ENCODE data around the gene COMT. TPM values are rescaled to one million over a fixed set of nuclear protein-coding genes. Genes with fewer than 3 reads are reported as not detected.

The COMT gene
- total and polyA plus RNA-seq, 9 of the 15 experiments (the other 6 are each of a cell fraction or from before 2014, with no cell fraction given): 12.5 to 351 (median 155) TPM

GRCh38 chr22:19983741-19984140 lies 42.2 kb downstream of the COMT start (continued):
- TF ChIP-seq ZBTB8A (IDR thresholded peaks at IDR 0.05; ENCODE audit: partially characterized antibody): no peak
- 0 out of 2 replicates have a peak, but pooled peaks have one; percentile 21 for TF ChIP-seq OTX1 (CRISPR knock-in tag; IDR thresholded peaks at IDR 0.05)
- no peak for TF ChIP-seq SMARCA4 (IDR thresholded peaks at IDR 0.05)
- TF ChIP-seq SRSF1 (IDR thresholded peaks at IDR 0.05; ENCODE audit: low read depth, low read length): no peak
- 0 out of 2 replicates have a peak, but pooled peaks have one; percentile 5 for TF ChIP-seq POLR2G (IDR thresholded peaks at IDR 0.05; ENCODE audit: low read depth, low read length)
- TF ChIP-seq SOX6 (IDR thresholded peaks at IDR 0.05): no peak
- TF ChIP-seq, protein P1, sequence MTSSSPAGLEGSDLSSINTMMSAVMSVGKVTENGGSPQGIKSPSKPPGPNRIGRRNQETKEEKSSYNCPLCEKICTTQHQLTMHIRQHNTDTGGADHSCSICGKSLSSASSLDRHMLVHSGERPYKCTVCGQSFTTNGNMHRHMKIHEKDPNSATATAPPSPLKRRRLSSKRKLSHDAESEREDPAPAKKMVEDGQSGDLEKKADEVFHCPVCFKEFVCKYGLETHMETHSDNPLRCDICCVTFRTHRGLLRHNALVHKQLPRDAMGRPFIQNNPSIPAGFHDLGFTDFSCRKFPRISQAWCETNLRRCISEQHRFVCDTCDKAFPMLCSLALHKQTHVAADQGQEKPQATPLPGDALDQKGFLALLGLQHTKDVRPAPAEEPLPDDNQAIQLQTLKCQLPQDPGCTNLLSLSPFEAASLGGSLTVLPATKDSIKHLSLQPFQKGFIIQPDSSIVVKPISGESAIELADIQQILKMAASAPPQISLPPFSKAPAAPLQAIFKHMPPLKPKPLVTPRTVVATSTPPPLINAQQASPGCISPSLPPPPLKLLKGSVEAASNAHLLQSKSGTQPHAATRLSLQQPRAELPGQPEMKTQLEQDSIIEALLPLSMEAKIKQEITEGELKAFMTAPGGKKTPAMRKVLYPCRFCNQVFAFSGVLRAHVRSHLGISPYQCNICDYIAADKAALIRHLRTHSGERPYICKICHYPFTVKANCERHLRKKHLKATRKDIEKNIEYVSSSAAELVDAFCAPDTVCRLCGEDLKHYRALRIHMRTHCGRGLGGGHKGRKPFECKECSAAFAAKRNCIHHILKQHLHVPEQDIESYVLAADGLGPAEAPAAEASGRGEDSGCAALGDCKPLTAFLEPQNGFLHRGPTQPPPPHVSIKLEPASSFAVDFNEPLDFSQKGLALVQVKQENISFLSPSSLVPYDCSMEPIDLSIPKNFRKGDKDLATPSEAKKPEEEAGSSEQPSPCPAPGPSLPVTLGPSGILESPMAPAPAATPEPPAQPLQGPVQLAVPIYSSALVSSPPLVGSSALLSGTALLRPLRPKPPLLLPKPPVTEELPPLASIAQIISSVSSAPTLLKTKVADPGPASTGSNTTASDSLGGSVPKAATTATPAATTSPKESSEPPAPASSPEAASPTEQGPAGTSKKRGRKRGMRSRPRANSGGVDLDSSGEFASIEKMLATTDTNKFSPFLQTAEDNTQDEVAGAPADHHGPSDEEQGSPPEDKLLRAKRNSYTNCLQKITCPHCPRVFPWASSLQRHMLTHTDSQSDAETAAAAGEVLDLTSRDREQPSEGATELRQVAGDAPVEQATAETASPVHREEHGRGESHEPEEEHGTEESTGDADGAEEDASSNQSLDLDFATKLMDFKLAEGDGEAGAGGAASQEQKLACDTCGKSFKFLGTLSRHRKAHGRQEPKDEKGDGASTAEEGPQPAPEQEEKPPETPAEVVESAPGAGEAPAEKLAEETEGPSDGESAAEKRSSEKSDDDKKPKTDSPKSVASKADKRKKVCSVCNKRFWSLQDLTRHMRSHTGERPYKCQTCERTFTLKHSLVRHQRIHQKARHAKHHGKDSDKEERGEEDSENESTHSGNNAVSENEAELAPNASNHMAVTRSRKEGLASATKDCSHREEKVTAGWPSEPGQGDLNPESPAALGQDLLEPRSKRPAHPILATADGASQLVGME (CRISPR knock-in tag; IDR thresholded peaks at IDR 0.05): no peak
- TF ChIP-seq ZNF41 (CRISPR knock-in tag; conservative IDR thresholded peaks at IDR 0.05): no peak
- no peak for TF ChIP-seq ILF3 (IDR thresholded peaks at IDR 0.05; ENCODE audit: borderline replicate concordance)
- TF ChIP-seq ZNF174 (CRISPR knock-in tag; IDR thresholded peaks at IDR 0.05): no peak
- TF ChIP-seq WHSC1 (IDR thresholded peaks at IDR 0.05; ENCODE audit: low read length): no peak
- TF ChIP-seq BMI1 (IDR thresholded peaks at IDR 0.05; ENCODE audit: low read length): no peak
- TF ChIP-seq HES1 (IDR thresholded peaks at IDR 0.05; ENCODE audit: low read depth): no peak
- TF ChIP-seq NFIC (IDR thresholded peaks at IDR 0.05): peak; percentile 98
- TF ChIP-seq NR2C1 (IDR thresholded peaks at IDR 0.05): no peak
- TF ChIP-seq NR2C1 (tag; IDR thresholded peaks at IDR 0.05): no peak
- TF ChIP-seq ZNF140 (CRISPR knock-in tag; IDR thresholded peaks at IDR 0.05): no peak
- TF ChIP-seq MCM2 (IDR thresholded peaks at IDR 0.05; ENCODE audit: low read depth): no peak
